Measurements from ENCODE around the gene THAP12. TPM values are rescaled to one million over a fixed set of nuclear protein-coding genes. Genes with fewer than 3 reads are reported as not detected.

Gene THAP12
- total RNA-seq, 1 experiment from 2014 or later: 50.5 TPM

DNA sequence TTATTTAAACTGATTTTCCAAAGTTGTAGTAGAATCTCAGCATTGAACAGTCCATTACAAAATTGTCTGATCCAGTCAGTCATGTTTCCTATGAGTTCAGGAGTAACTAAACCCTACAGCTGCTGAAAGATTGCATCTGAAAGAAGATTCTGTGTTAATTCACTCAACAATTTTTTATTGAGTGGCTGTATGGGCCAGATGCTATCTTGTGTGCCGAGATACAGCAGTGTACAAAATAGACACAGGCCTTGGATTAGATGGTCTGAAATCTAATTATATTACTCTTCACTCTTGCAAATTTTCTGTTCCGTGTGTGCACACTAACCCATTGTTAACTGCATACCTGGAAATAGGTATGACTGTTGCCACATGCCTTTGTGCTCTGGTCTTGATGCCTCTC lies 7.5 kb upstream of the THAP12 start:
- intact Hi-C loops (cut with micrococcal nuclease): no loop called here
- no TSS peak for BruUV-seq (replicated peaks)

DNA sequence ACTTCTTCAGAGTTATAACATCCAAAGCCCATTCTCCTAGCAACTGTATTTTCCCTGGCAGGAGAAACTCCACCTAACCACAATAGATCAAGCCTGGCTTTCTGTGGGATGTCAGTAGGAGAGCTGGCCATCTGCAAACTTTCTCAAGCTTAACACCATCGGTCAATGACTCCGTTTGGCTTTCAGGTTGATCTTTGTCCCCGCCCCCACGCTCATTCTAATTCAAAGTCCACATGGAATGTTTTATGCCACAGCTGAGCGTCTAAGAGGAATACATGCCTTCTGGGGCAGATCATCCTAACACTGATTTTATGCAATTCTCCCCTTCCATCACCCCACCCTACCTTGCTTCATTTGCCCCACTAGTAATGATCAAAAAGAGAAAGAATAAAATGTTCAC lies 5.0 kb upstream of the THAP12 start:
- Histone ChIP-seq H2AFZ (ENCODE audit: low read length) (no peak overlapping the region), H3K9ac (ENCODE audit: low read length) (no peak overlapping the region), H3K9me2 (replicated peaks; ENCODE audit: low read length) (no peaks in the 10 kb centered on the region), H4K20me1 (ENCODE audit: low read length) (no peaks in the 10 kb centered on the region), H3K4me1 (ENCODE audit: insufficient read depth, low read length) (peaks cover 12% of the 10 kb centered on the region), H3K9me3 (ENCODE audit: low read length) (no peaks in the 10 kb centered on the region), H3K27ac (ENCODE audit: low read length) (no peak overlapping the region), H3K36me3 (ENCODE audit: low read depth, low read length) (no peaks in the 10 kb centered on the region), H3K4me3 (ENCODE audit: low read length) (no peak overlapping the region), H3K79me2 (ENCODE audit: low read length) (peaks cover 12% of the 10 kb centered on the region), H3K27me3 (ENCODE audit: low read length) (no peaks in the 10 kb centered on the region), H3F3A (ENCODE audit: low read length, unreplicated experiment) (no peaks in the 10 kb centered on the region), H3K4me2 (ENCODE audit: low read length) (no peak overlapping the region)
- ChIA-PET CTCF (no interaction called here), POLR2A (ENCODE audit: unreplicated experiment) (no interaction called here)
- ATAC-seq: no peak
- no peak for TF ChIP-seq EZH2 (IDR thresholded peaks at IDR 0.05; ENCODE audit: low read length, unreplicated experiment)
- no peak for TF ChIP-seq EZH2phosphoT487 (IDR thresholded peaks at IDR 0.05; ENCODE audit: borderline replicate concordance, low read length)
- TF ChIP-seq CTCF (conservative IDR thresholded peaks at IDR 0.05; ENCODE audit: low read depth, low read length): no peak
- intact Hi-C loops (cut with micrococcal nuclease): no loop called here
- DNase-seq: no peak
- BruUV-seq (replicated peaks): no TSS peak

More for the DNA sequence above, 7.5 kb upstream of the THAP12 start:
- H2AFZ ChIP-seq (ENCODE audit: low read length): no peak overlapping the region
- no peaks in the 10 kb centered on the region for H3K36me3 ChIP-seq (ENCODE audit: low read depth, low read length)
- no peaks in the 10 kb centered on the region for H3K4me1 ChIP-seq (ENCODE audit: insufficient read depth, low read length)
- no peaks in the 10 kb centered on the region for H3F3A ChIP-seq (ENCODE audit: low read length, unreplicated experiment)
- ChIA-PET CTCF (no interaction called here), POLR2A (ENCODE audit: unreplicated experiment) (no interaction called here)
- no peaks in the 10 kb centered on the region for H3K9me2 ChIP-seq (replicated peaks; ENCODE audit: low read length)
- H3K27me3 ChIP-seq (ENCODE audit: low read length): no peaks in the 10 kb centered on the region
- H3K9me3 ChIP-seq (ENCODE audit: low read length): no peaks in the 10 kb centered on the region
- no peak overlapping the region for H3K27ac ChIP-seq (ENCODE audit: low read length)
- TF ChIP-seq CTCF (conservative IDR thresholded peaks at IDR 0.05; ENCODE audit: low read depth, low read length): no peak
- no peak for TF ChIP-seq EZH2phosphoT487 (IDR thresholded peaks at IDR 0.05; ENCODE audit: borderline replicate concordance, low read length)
- no peak for TF ChIP-seq EZH2 (IDR thresholded peaks at IDR 0.05; ENCODE audit: low read length, unreplicated experiment)
- H3K4me2 ChIP-seq (ENCODE audit: low read length): no peak overlapping the region
- H3K79me2 ChIP-seq (ENCODE audit: low read length): no peaks in the 10 kb centered on the region
- DNase-seq (no peak), ATAC-seq (no peak)
- H4K20me1 ChIP-seq (ENCODE audit: low read length): no peaks in the 10 kb centered on the region
- H3K9ac ChIP-seq (ENCODE audit: low read length): no peak overlapping the region
- H3K4me3 ChIP-seq (ENCODE audit: low read length): no peak overlapping the region

- no TSS peak for BruUV-seq (replicated peaks)
These were observed 1.3 kb upstream of the THAP12 start for GRCh38 chr11:76382209-76382608.

More at GRCh38 chr11:76382209-76382608, 1.3 kb upstream of the THAP12 start:
- Histone ChIP-seq H3F3A (ENCODE audit: low read length, unreplicated experiment) (no peaks in the 10 kb centered on the region), H3K9me2 (replicated peaks; ENCODE audit: low read length) (no peaks in the 10 kb centered on the region), H3K4me1 (ENCODE audit: insufficient read depth, low read length) (peaks cover 21% of the 10 kb centered on the region), H3K79me2 (ENCODE audit: low read length) (peaks cover 46% of the 10 kb centered on the region), H4K20me1 (ENCODE audit: low read length) (peaks cover 22% of the 10 kb centered on the region), H3K36me3 (ENCODE audit: low read depth, low read length) (no peaks in the 10 kb centered on the region), H2AFZ (ENCODE audit: low read length) (no peak overlapping the region), H3K9me3 (ENCODE audit: low read length) (no peaks in the 10 kb centered on the region), H3K4me3 (ENCODE audit: low read length) (peak overlapping the region; percentile 73; the same call in 1 of the 2 replicates), H3K4me2 (ENCODE audit: low read length) (peak overlapping the region; percentile 93), H3K27ac (ENCODE audit: low read length) (no peak overlapping the region), H3K9ac (ENCODE audit: low read length) (no peak overlapping the region), H3K27me3 (ENCODE audit: low read length) (no peaks in the 10 kb centered on the region)
- intact Hi-C loops (cut with micrococcal nuclease): no loop called here
- POLR2A ChIA-PET (ENCODE audit: unreplicated experiment): interaction anchor here (0.6 kb wide), 1 partner anchor 1074 kb away, joined by 4 read pairs; no protein-coding TSS in a partner anchor
- TF ChIP-seq EZH2 (IDR thresholded peaks at IDR 0.05; ENCODE audit: low read length, unreplicated experiment) (no peak), EZH2phosphoT487 (IDR thresholded peaks at IDR 0.05; ENCODE audit: borderline replicate concordance, low read length) (no peak), CTCF (conservative IDR thresholded peaks at IDR 0.05; ENCODE audit: low read depth, low read length) (no peak)
- ATAC-seq (no peak), DNase-seq (no peak)
- CTCF ChIA-PET: no interaction called here
